ENCODE results near the gene LIPC.

Gene LIPC

DNA sequence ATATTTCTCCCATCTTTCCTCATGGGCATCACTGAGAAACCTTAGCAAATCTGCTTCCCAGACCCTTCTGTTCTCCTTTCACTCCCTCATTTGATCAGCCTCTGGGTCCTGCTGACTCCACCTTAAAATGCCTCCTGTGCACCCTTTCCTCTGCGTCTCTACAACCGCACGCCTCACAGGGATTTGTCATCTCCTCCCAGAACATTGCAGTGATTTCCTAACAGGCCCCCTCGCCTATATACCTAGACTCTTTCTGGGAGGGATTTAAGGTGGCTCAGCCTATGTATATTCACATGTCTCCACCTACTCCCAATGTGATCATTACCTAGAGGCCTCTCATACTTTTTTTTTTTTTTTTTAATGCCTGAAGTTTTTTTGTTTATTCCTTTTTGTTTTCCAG lies 69.2 kb downstream of the LIPC start:
- DNase-seq = no peak

DNA sequence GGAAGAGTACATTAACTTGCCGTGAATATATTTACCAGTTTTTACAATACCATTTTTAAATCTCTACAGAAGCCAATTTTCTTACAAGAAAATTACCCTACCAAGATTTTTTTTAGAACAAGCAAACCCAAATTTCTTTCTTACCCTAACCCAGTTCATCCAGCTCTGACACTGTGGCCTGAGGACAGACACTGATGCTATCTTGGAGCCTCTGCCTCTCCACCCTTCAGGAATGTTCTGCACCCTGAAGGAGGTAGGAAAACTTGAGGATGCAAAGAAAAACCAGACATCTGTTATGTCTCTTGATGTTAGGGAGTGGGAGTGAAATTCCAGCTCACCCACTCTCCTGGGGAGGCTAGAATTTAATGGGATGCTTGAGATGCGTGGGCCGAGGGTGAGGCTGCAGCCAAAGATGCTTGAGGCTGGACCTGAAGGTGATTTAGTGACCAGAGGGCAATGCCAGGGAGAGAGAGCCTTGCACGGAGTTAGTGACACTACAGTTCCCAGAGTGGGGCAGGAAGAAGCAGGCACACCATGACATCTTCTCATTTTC lies 69.9 kb downstream of the LIPC start:
- DNase-seq = no peak

DNA sequence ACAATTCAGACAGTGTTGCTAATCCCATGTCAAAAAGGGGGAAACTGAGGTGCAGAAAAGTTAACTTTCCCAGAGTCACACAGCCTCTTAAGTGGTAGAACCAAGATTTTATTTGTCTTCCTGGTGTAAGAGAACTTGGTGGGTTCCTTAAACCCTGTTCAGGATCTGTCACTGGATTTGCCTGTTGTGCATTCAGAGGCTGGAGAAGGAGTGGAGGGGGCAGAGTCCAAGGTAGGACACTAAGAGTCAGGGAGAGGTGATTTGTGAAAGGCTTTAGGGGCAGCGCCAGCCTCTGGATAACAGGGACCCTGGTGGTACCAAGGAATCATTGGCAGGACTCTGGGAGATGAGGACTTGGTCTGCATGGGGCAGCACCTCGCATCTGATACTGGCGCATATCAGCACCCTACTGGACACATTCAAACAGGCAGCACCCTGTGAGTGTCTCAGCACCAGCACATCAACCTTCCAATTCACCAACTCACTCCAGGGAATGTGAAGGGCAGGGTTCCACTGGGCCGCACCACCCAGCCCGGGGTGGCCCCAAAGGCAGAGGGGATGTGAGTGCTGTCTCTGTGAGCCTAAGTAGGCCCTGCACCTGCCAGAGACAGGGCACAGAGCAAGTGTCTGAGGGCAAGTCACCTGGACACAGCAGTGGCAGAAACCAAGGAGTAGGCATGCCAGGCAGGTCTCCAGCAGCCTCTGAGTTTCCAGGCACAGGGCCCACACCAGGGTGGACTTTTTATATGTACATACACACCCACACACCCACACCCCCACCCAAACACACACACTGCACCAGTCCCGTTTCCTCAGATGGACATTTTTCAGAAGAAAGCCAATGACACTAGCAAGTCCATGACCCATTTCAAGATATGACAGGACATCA lies 71.6 kb downstream of the LIPC start:
- no peak for DNase-seq

DNA sequence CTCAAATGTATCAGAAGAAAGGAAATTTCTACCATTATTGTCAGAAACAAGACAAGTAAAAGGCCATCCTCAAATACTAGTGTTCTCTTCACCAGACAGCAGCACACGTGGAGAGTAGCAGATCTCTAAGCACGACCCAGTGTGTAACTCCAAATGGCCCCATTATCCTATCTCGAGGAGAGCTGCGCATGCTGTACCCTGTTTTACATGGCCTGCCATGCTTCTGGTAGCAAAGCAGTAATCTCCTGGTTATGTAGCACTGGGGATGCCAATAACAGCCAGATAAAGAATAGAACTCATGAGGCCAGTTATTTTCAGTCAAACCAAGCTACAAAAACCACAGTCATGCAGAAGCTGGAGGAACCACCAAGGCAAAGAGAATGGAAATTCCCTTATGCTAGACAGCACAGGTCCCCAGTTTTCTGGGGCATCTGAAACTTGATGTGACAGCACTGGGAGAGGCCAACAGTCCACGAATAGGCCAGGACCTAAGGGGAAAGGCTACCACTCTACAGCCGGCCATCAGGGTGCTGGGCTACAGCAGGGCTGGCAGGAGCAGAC lies 73.0 kb downstream of the LIPC start:
- DNase-seq = no peak

DNA sequence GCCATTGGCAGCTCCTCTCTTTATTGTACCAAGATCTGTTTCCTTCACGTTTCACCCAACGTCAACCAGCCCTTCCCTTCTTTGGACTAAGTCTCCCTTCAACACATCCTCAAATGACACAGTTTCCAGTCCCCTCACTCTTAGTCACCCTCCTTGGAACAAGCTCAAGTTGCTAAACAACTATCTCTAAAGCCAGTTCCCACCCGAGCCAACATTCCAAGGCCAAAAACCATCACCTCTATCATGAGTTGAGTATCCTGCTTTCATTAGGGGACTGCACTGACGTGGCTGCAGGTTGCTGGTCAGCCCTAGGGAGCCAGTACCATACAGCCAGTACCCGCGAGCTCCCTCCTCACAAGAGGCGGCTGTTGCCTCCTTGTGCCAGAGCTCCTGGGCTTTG lies 73.8 kb downstream of the LIPC start:
- DNase-seq = no peak

DNA sequence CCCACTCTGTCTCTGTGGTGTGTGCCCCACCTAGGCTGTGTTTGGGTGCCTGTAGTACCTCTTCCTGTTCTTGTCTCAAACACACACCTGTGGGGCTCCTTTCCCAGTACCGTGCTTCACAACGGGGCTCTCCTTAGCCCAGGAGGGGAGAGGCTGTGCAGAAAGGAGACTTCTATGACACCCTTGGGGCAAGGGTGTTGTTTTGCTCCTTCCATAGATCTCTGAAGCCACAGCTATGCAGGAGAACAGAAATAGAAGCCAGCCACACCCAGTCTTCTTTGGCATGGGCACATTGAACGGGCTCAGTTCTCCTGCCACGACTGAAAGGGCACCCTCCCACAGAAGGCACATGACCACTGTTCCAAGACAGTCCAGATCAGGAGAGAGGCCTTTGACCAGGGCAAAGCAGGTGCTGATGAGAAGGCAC lies 74.3 kb downstream of the LIPC start:
- DNase-seq = no peak

DNA sequence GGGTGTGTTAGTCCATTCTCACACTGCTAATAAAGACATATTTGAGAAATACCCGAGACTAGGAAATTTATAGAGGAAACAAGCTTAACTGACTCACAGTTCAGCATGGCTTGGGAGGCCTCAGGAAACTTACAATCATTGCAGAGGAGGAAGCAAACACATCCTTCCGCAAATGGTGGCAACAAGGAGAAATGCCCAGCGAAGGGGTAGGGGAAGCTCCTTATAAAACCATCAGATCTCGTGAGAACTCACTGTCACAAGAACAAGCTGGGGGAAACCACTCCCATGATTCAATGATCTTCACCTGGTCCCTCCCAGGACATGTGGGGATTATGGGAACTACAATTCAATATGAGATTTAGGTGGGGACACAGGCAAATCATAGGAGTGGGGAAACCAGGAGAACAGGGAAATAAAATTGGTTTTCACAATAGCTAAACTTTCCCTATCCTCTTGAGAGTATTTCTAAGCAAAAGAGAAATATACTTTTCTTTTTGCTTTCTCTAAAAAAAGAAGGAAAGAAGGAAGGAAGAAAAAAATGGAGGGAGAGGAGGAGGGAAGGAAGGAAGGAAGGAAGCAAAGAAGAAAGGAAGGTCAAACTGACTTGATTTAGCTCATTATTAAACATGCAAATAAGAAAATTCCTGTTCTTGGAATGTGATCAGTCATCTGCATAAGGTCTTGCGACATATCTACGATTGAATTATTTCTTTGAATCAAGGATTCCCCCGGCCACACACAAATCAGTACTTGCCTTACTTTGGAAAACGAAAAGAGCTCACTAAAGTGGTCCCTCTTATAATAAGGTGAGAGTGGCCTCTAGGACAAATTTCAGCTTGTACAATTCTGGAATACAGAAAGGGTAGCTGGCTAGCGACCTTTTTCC lies 75.2 kb downstream of the LIPC start:
- DNase-seq = no peak

DNA sequence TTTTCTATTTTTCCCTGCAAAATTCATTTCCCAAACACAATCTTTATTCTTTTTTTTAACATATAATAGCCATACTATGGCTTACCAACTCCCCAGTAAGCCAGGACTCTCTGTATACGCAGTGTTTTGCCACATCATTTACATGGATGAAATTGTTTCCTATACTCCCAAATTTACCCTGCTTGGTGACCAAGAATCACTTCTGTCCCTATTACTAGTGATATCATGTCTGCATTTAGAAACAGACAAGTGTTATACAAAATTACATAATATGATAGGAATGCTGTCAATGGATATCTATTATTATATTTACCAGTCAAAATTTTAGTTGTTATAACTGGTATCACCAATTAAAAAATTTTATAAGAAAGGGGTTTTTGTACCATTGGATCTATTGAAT lies 77.8 kb downstream of the LIPC start:
- no peak for DNase-seq

DNA sequence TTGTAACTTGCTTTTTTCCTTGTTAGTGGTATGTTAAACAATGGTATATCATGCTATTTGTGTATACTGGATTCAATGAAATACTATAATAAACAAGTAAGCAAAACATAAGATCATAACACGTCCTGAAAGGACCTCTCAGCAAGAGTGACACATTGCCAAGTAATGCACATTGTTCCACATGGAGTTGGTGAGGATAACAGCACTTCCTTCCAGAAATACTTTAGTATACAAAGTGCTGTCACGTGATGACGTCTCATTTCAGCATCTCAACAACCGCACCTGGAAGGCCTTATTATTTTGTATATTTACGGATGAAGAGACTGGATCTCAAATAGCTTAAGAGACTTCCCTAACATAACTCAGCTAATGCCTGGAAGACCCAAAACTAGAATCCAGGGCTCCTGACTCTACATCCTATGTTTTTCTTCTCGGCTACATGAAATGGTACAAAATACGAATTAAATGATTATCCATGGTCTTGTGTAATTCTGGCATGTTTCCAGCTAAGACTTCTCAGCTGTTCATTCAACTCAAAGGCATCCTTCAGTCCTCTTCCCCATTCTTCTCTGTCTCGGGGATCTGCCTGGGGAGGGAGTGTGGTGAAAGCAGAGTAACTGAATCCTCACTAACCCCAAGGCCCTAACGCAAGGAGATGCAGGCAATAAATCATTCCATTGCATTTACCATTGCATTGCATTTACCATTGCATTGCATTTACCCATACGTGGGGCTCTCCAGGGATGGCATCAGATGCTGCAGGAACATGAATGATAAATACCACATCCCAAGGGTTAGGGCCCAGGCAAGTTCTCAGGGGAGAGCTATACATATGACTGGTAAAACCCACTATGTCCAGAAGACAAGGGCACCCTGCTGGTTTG lies 79.2 kb downstream of the LIPC start:
- DNase-seq = no peak

DNA sequence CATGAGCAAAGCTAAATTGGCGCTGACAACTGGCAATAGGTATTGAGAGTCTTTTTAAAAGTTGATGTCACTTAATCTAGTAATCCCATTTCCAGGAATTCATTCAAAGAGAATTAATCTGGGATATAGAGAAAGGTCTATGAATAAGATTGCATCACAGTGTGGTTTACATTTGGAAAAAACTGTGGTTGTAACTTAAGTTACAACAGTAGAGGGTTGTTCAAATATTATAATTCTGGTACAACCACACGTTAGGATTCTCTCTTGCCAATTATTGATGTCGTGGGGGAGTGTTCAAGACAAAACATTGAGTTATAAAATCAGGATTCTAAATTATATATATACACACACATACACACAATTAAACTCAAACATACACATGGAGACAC lies 79.8 kb downstream of the LIPC start:
- no peak for DNase-seq

DNA sequence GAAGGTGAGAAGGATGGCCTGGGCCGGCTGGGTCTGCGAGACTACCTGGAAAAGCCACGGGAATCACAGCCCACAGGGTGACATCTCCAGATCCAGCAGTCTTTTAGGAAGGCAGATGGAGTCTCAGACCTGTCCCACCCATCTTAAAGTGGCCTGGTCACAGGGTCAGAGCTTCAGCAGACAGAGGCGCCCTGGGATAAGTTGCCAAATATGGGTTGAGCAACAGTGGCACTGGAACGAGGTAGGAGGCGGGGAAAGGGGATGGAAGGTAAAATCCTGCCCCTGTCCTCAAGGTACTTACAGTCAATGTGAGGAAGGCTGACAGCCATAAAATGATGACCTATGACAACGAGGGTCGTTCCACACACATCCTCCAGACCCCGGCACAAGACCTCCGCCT lies 80.7 kb downstream of the LIPC start:
- no peak for DNase-seq

DNA sequence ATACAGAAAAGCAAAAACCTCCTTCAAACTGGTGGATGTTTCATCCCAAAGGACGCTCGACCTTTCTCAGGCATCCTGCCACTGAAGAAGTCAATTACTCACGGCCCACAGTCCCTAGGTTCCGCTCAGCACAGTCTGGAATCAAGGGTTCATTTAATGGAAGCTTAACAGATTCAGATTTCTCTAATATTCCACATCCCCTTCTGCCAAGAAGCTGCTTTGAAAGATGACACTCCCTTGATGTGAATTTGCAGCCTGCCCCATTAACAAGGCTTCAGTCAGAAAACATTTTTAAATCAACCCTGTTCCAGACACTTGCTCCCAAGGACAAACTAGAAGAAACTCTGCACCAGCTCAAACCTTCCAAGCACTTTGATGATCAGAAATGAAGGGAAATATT lies 81.2 kb downstream of the LIPC start:
- DNase-seq = no peak

DNA sequence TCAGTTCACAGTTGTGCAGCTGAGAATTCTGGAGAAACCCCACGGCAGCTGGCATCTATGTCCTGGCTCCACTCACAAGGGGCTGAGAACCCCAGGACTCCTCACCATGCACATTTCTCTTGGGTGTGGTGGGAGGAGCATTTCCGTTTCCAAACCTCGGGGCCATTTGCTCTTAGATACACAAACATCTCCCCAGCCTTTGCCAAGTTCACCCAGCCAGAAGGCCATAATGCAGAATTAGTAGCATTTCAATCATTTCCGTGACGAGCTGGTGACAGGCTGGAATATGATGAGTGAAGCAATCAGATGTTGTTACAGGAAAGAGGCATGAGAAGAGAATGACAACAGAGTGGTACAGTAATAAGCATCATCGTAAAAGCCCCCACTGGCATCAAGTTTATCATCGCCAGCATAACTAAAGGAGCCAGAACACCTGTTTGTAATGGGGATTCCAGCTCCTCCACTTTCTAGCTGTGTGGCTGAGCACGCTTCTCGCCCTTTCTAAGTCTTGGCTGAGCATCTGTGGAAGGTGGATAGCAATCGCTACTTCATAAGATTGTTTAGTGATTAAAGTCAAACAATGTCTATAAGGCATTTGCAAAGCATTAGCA lies 82.0 kb downstream of the LIPC start:
- no peak for DNase-seq

DNA sequence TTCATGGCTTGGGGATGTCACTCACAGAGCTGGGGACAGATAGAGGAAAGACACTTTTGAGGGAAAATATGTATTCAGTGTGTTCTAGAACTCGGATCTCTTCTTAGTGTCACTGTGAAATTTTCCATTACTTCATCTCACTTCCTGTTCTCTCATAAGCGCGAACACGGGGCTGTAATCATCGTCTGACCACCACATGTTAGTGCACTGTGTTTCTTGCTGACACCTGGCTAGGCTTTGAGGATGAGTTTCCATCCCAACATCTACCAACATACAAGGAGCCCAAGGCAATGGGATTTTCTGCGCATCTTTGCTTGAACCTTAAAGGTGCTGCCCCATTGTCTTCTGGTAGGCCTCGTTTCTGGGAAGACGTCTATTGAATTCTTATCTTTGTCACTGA lies 84.0 kb downstream of the LIPC start:
- no peak for DNase-seq

DNA sequence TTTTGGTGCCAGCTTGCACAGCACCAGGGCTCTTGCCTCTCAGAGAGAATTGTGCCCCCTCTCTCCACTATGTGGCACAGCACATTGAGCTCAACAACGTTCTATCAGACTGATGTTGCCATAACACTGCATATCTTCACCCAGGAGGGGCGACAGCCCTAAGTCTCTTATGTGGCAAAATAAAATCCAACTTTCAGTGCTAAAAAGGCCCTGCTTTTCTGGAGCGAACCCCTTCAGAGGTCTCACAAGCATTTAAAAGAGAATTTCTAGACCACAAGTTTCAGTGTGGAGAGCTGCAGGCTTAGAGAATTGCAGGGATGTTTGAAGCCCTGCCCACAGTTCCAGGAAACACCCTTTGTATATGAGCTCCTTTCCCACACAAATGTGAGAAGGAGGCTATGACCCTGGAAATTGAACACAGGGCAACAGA lies 85.5 kb downstream of the LIPC start:
- DNase-seq = no peak

DNA sequence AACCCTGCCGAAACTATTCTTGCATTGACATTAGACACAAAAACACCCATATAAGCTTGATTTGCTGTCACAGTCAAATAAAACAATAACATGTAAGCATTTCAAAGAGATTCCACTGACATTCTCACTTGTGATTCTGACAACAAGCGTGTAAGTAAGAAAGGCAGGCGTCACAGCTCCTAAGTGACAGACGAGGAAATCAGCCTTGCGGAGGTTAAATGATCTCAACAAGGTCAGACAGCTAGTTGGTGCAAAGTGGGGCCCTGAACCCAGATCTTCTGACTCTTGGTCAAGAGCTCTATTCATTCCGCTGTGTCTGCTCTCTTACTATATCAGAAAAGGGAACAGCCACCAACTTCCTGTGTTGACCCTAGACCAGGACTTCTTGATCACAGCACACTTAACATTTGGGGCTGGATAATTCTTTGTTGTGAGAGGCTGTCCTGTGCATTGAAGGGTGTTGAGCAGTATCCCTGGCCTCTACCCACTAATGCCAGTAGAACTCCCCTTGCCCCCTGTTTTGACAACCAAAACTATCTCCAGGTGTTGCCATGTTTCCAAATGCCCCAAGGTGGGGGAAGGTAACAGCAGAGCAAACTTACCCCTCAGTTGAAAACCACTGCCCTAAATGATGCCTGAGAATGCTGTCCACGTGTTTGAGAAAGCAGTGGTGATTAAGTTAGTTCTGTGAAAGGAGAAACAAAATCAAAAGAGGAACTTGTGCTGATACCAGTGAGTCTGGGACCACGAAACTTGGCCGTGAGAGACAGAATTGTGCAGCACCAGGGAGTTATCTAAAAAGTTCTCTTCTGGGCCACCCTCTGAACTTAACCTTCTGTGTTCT lies 86.1 kb downstream of the LIPC start:
- DNase-seq = no peak

DNA sequence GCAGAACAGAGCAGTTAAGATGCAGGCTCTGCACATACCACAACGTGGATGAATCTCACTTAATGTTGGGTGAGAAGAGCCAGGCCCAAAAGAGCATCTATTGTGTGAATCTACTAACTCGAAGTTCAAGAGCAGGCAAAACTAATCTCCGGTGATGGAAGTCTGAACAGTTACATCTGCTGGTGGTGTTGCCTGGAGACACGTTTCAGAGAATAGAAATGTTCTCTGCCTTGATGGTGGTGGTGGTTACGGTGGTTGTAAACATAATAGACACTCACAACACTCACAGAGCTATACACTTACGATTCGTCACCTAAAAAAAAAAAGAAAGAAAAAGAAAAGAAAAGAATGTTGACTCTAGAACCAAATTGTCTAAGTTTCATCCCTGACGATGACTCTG lies 86.8 kb downstream of the LIPC start:
- no peak for DNase-seq

DNA sequence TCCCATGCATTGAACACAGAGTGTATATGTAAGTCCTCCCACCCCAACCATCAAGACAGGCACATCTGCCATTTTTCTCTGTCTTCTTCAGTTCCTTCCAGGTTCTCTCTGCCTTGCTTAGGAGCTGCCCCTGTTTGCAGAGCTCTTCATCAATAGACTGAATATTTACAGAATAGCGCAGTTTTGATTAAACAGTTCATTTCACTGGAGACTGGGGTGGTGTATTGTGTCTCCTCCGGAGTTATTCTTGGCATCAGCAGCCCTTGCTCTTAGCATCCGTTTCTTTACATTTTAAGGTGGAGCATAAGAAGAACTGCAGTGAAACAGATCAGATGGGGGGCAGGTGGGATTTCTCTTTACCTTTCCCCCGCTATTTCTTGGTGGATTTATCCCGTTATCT lies 87.7 kb downstream of the LIPC start:
- no peak for DNase-seq

DNA sequence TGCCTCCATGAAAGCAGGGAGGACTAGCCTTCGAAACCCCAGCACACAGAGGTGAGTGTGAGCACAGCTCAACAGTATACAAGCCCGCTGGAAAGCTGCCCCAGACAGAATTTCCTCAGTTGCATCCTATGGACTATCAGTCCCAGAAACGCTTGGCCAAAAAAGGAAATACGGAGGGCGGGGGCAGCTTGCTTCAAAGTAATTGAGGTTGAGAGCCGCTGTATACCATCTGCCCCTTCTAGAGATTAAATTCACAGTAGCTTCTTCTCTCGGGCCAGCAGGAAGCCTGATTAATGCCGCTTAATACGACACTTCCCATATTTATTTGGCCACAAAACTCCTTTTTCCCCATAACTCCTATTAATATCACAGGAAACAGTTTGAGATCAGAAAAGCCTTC lies 88.7 kb downstream of the LIPC start:
- DNase-seq = no peak

DNA sequence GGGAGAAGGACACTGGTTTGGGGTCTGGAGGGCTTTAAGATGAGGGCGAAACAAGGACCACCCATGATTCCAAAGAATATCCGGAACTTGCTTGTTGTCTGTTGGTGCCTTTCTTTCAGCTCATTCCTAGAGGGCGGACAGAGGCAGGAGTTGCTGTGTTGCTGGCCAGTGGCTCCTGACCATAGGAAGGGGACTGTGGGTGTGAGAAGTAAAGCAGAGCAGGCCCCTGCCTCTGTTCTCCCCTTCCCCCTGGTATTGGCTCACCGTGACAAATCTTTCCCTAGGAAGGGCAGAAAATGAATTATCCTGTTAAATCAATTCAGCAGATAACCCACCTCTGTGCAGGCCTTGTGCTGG lies 89.1 kb downstream of the LIPC start:
- DNase-seq = no peak

Measured in activated CD4-positive, CD25-positive, alpha-beta regulatory T cell treated with anti-CD3 and anti-CD28 coated beads, Interleukin-2, amount 50 U/mL, for 72 hours (primary cell).